ENCODE results near the gene DISP2.

- no peak for TF ChIP-seq CTCF (conservative IDR thresholded peaks at IDR 0.05)
- TF ChIP-seq ZFX (IDR thresholded peaks at IDR 0.05), result no peak
Observed at GRCh38 chr15:40363611-40364010, 5.6 kb downstream of the DISP2 start.

Data from C4-2B (cell line).